MCF 10A (cell line): ENCODE measurements around the gene EFEMP1. TPM values are rescaled to one million over a fixed set of nuclear protein-coding genes. Genes with fewer than 3 reads are reported as not detected.

ENCODE experiments used
- BruUV-seq: library from RNA; stranded (reverse); fragments of 400-500 nt; replicated peaks from 2 replicates; lab custom pipeline; 2021; lab: Mats Ljungman, UMichigan
- CTCF ChIA-PET: fragments of 300-600 bp; sonication (Branson Sonifier 250); formaldehyde crosslinking; extraction: SDS; loops from one replicate; lab custom pipeline; 2021; ENCODE audit warnings: antibody characterized with exemption, inconsistent platforms; lab: Yijun Ruan, JAX
- POLR2A ChIA-PET: fragments of 300-600, 350-650 bp; sonication (Branson Sonifier 250); formaldehyde crosslinking; extraction: SDS; loops from one replicate; lab custom pipeline; 2020; ENCODE audit warnings: antibody characterized with exemption, inconsistent platforms; lab: Yijun Ruan, JAX
- DNase-seq: peaks from one replicate; pipeline ENCODE4 v3.0.0-alpha.2; 2018; ENCODE audit not compliant: unreplicated experiment
- H3K27ac Mint-ChIP-seq: one replicate; pipeline ENCODE4 v1.8.0; 2022; ENCODE audit warnings: mild to moderate bottlenecking, low read depth, mixed read lengths; ENCODE audit not compliant: unreplicated experiment
- H3K27me3 Mint-ChIP-seq: one replicate; pipeline ENCODE4 v1.8.0; 2022; ENCODE audit warnings: mixed read lengths; ENCODE audit not compliant: insufficient read depth, unreplicated experiment
- H3K36me3 Mint-ChIP-seq: one replicate; pipeline ENCODE4 v1.8.0; 2022; ENCODE audit warnings: mild to moderate bottlenecking, moderate library complexity, mixed read lengths; ENCODE audit not compliant: insufficient read depth, unreplicated experiment
- H3K4me1 Mint-ChIP-seq: one replicate; pipeline ENCODE4 v1.8.0; 2022; ENCODE audit warnings: mixed read lengths; ENCODE audit not compliant: insufficient read depth, unreplicated experiment
- H3K4me3 Mint-ChIP-seq: one replicate; pipeline ENCODE4 v1.8.0; 2022; ENCODE audit warnings: mild to moderate bottlenecking, moderate library complexity, mixed read lengths; ENCODE audit not compliant: unreplicated experiment
- H3K9me3 Mint-ChIP-seq: one replicate; pipeline ENCODE4 v1.8.0; 2022; ENCODE audit warnings: mixed read lengths; ENCODE audit not compliant: unreplicated experiment
- CTCF ChIP-seq: fragments of 200-600 bp; IDR thresholded peaks from one replicate; pipeline ENCODE4 v1.8.0; 2022; ENCODE audit warnings: antibody characterized with exemption, mild to moderate bottlenecking; ENCODE audit not compliant: unreplicated experiment
- intact Hi-C: fragments of 100-400 bp; cut with micrococcal nuclease; formaldehyde crosslinking; loops from 2 replicates; pipeline ENCODE4 v1.14.1; 2022
- total RNA-seq: library from RNA; stranded (reverse); gene quantifications from 2 replicates; pipeline ENCODE4 v1.2.3, GENCODE V29; 2022

Gene EFEMP1
- total RNA-seq, 1 experiment from 2014 or later, result 163 TPM

- POLR2A ChIA-PET, result interaction anchor here (1.3 kb wide), 1 partner anchor 10 kb away, joined by 4 read pairs; no protein-coding TSS in a partner anchor
- H3K36me3 Mint-ChIP-seq, result peaks cover 30% of the 10 kb centered on the region
Observed at GRCh38 chr2:55896633-55897032, 26.9 kb downstream of the EFEMP1 start.

GRCh38 chr2:55894720-55895119, 28.9 kb downstream of the EFEMP1 start:
- TF ChIP-seq CTCF, result no peak
- no peak for DNase-seq
- no peaks in the 10 kb centered on the region for H3K9me3 Mint-ChIP-seq
- intact Hi-C loops, result no loop called here
- ChIA-PET CTCF (interaction anchor here (0.8 to 1.0 kb wide), 2 partner anchors 19 to 123 kb away, joined by 3 to 5 read pairs; no protein-coding TSS in a partner anchor), POLR2A (interaction anchor here (0.8 to 1.0 kb wide), 3 partner anchors 10 to 116 kb away, joined by 3 to 5 read pairs (median 3); no protein-coding TSS in a partner anchor)
- peaks cover 15% of the 10 kb centered on the region for H3K4me1 Mint-ChIP-seq
- H3K27ac Mint-ChIP-seq, result no peak overlapping the region
- no peaks in the 10 kb centered on the region for H3K27me3 Mint-ChIP-seq
- no TSS peak for BruUV-seq
- H3K36me3 Mint-ChIP-seq, result peaks cover 31% of the 10 kb centered on the region
- H3K4me3 Mint-ChIP-seq, result no peak overlapping the region

More at GRCh38 chr2:55896633-55897032, 26.9 kb downstream of the EFEMP1 start:
- no TSS peak for BruUV-seq
- no peak for TF ChIP-seq CTCF
- CTCF ChIA-PET, result interaction anchor here (1.0 kb wide), 1 partner anchor 62 kb away, joined by 4 read pairs; no protein-coding TSS in a partner anchor
- no peaks in the 10 kb centered on the region for H3K9me3 Mint-ChIP-seq
- intact Hi-C loops, result no loop called here
- peaks cover 24% of the 10 kb centered on the region for H3K4me1 Mint-ChIP-seq
- H3K4me3 Mint-ChIP-seq, result no peak overlapping the region
- no peaks in the 10 kb centered on the region for H3K27me3 Mint-ChIP-seq
- DNase-seq, result no peak
- no peak overlapping the region for H3K27ac Mint-ChIP-seq

- intact Hi-C loops, result no loop called here
- Mint-ChIP-seq H3K27ac (peak overlapping the region; percentile 54), H3K4me3 (no peak overlapping the region), H3K9me3 (no peaks in the 10 kb centered on the region), H3K4me1 (peaks cover 34% of the 10 kb centered on the region), H3K36me3 (peaks cover 28% of the 10 kb centered on the region), H3K27me3 (no peaks in the 10 kb centered on the region)
- POLR2A ChIA-PET, result interaction anchor here (0.7 to 2.1 kb wide), 7 partner anchors 9 to 82 kb away, joined by 3 to 8 read pairs (median 3); partner anchors contain the start of gene EFEMP1
- BruUV-seq, result no TSS peak
- CTCF ChIA-PET, result interaction anchor here (1.2 to 1.8 kb wide), 2 partner anchors 71 to 90 kb away, joined by 4 to 5 read pairs; no protein-coding TSS in a partner anchor
- TF ChIP-seq CTCF, result no peak
- no peak for DNase-seq
Observed at GRCh38 chr2:55891671-55892094, 31.9 kb downstream of the EFEMP1 start.

- H3K4me3 Mint-ChIP-seq, result no peak overlapping the region
- POLR2A ChIA-PET, result interaction anchor here (1.3 to 6.2 kb wide), 3 partner anchors 12 to 69 kb away, joined by 7 to 47 read pairs (median 19); no protein-coding TSS in a partner anchor
- peak; percentile 27 for DNase-seq
- peaks cover 28% of the 10 kb centered on the region for H3K36me3 Mint-ChIP-seq
- H3K9me3 Mint-ChIP-seq, result no peaks in the 10 kb centered on the region
- CTCF ChIA-PET, result interaction anchor here (0.6 to 0.7 kb wide), 2 partner anchors 29 to 169 kb away, joined by 3 to 6 read pairs; no protein-coding TSS in a partner anchor
- H3K4me1 Mint-ChIP-seq, result peaks cover 53% of the 10 kb centered on the region
- TF ChIP-seq CTCF, result no peak
- no peaks in the 10 kb centered on the region for H3K27me3 Mint-ChIP-seq
- H3K27ac Mint-ChIP-seq, result peak overlapping the region; percentile 97
- intact Hi-C loops, result loop anchor here (2.0 kb wide), 1 partner anchor 34 kb away; the partner anchor contains the start of gene EFEMP1
- no TSS peak for BruUV-seq
Observed at GRCh38 chr2:55888936-55889335, 34.6 kb downstream of the EFEMP1 start.
